Activated T-cell treated with anti-CD3 and anti-CD28 coated beads for 24 hours (primary cell): ENCODE measurements around the gene DIS3L2.
"Not testable (repeated sequence)": the region's sequence is repeated elsewhere in the genome, so short reads cannot be mapped to it uniquely, and the experiment has no call there.

Experiments
- DNase-seq: peaks from one replicate; pipeline ENCODE4 v3.0.0-alpha.2; 2020; ENCODE audit warnings: low read depth

The DIS3L2 gene

DNA sequence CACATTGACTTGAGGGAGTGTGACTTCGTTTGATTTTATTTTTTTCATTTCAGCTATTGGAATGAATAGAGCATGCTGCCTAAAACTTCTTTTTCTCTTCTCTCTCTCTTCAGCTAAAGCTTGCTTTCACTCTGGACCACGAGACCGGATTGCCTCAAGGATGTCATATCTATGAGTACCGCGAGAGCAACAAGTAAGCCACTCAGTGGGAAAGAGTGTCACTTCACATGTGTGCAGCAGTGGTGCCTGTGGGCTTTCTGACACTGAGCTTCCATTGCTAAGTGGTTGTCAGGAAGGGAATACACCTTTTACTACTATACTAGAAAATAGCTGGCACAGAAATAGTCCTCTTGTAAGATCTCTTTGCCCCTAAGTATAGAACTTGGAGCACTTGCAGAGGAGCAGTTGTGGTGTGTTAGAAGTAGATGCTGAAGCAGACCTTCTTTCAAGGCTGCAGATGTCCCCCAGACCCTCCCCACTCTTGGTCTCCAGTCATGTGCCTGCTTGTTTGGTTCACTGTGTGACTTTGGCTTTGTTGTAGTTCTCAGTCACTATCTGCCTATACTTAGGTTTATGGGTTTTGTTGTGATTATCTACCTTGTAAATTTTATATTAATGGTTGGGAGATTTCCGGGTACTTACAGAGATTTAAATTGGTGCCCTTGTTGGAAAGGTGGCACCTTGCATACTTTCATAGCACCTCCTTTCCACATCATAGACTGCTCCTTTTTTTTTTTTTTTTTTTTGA, 338.6 kb downstream of the DIS3L2 start:
- DNase-seq: no peak

DNA sequence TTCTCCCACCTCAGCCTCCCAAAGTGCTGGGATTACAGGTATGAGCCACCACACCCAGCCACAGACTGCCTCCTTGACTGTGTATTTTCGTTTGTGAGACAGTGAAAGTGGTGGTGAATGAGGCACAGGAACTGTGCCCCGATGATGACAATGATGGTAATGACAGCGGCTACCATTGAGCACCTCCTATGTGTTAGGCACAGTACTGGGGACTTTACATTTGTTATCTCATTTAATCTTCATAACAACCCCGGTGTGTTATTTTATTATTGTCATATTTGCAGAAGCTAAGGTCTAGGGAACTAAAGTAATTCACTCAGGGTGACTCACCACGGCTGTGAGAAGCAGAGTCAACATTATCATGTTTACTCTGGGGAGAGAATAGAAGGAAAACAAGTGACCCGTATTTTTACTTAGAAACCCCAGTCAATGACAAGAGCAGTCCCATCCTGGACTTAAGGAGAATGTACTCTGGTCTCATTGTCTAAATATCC, 339.4 kb downstream of the DIS3L2 start:
- DNase-seq: no peak

DNA sequence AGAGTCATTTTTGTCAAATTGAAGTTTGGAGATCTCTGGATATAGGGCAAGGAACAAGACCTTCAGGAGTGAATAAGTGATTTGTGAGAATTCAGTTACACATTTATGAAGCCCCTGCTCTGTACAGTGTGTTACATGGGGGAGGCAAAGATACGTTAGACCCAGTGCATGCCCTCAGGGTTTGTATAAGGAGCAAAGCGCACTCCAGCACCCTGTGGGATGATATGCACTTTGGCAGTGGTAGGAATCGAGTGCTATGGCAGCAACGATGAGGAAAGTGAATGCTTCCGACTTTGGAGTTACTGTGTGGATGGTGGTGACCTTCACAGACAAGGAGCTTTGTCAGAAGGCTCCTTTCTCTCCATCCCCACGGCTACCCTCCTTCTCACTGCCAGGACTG, 342.7 kb downstream of the DIS3L2 start:
- DNase-seq: no peak

DNA sequence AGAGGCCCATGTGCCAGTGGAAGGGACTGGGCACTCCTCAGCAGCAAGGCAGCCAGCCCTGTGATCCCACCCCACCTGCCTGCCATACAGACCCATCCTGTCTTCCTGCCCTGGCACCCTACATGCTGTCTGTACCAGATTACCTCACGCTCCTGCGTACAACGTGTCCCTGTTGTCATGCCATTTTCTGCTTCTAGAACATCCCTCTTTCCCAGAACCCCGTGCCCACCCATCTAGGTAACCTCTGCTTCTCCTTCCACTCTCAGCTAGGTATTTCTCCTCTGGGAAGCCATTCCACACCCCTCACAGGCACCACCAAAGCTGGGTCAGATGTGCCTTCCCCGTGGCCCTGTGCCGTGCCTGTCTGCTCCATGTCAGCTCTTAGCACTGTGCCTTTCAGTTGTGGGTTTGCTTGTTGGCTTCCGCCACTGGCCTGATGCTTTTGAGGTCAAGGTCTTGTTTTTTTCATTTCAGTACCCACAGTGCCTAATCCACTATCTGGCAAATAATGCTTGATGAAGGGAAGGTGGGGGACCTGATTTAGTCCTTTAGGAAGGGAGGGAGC, 345.3 kb downstream of the DIS3L2 start:
- DNase-seq: no peak

DNA sequence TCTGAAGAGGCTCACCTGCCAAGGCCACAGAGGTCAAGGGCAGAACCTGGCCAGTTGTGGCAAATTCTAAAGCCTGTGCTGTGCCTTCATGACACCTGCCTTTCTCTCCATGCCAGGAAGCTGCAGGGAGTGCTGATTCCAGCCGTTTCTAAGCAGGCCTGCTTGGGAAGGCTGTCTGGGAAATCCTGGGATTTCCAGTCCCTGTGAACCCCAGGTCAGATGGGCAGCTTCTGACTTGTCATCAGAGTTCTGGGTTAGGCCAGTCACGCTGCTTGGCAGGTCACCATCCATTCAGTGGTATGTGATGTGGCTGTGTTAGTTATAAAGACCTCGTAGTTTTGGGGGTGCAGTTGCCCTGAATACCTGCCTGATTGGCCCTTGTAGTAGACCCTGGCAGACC, 346.3 kb downstream of the DIS3L2 start:
- no peak for DNase-seq

DNA sequence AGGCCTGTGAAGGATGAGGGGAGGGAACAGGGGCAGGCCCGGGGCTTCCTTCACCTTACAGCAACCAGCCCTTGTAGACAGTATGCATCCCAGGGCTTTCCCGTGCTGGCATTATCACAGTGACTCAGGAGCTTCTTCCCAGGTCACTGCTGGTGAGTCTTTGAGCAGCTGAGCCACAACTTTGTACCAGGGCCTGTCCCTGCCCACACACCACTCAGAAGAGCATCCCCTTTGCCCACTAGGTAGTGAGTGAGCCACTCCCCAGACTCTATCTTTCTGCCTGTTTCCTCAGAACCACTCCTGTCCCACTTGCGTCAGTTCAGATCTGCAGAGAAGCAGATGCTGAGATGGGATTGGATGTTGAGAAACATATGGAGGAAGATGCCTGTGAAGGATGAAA, 347.5 kb downstream of the DIS3L2 start:
- no peak for DNase-seq

DNA sequence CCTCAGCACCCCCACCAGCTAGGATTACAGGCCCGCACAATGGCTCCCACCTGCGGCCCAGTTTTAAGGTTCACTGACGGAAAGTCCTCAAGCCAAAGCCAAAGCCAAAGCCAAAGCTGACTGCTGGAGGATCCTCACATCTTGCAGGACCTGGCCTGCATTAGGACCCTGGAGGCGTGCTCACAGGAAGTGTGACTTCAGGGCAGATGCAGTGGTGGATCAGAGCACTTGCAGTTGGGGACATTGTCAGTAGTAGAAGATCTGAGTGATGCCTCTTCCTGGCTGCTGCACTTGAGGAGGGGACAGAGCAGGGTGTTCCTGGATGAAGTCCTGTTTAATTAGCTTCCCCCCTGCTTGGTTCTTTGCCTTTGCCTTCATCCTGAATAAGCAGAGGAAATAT, 348.1 kb downstream of the DIS3L2 start:
- DNase-seq: no peak

DNA sequence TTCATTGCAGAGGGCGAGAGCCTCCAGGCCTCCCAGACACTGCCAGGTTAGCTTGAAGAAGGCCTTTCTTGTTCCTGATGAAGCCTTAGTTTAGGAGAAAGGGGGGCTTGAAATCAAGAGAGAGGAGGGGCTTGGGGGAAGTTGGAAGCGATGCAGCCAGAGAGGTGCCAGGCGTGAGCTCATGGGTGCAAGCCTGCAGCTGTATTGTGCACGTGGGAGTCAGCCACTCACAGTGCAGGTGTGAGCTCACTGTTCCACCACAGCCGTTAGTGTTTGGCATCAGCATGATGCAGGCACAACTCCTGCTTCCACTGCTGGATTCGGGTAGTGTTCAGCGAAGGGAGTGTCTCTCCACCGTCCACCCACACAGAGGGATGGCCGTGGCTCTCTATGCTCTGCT, 348.6 kb downstream of the DIS3L2 start:
- DNase-seq: peak; percentile 22

DNA sequence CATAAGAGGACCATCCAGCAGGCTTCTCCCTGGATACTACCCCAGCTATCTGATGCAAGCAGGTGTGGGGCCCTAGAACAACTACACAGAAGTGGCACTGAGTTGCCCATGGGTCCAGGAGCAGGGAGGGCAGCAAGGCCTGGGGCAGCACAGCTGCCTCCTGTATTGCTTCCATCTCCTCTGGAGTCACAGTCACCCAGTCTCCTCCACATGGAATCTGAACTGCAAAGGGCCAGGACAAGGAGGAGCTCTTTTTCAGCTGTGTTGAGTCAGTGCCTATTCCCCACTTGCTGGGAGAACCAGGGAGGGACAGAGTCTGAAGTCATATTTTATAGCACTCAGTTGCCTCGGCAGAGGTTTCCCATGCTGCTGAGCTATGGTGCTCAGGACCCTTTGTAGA, 349.2 kb downstream of the DIS3L2 start:
- no peak for DNase-seq

DNA sequence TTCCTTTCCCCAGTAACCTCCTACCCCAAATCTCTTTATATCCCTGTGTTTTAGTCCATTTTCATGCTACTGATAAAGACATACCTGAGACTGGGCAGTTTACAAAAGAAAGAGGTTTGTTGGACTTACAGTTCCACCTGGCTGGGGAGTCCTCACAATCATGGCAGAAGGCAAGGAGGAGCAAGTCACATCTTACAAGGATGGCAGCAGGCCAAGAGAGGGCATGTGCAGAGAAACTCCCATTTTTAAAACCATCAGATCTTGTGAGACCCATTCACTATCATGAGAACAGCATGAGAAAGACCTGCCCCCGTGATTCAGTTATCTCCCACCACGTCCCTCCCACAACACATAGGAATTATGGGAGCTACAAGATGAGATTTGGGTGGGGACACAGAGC, 352.1 kb downstream of the DIS3L2 start:
- DNase-seq: not testable (repeated sequence)

DNA sequence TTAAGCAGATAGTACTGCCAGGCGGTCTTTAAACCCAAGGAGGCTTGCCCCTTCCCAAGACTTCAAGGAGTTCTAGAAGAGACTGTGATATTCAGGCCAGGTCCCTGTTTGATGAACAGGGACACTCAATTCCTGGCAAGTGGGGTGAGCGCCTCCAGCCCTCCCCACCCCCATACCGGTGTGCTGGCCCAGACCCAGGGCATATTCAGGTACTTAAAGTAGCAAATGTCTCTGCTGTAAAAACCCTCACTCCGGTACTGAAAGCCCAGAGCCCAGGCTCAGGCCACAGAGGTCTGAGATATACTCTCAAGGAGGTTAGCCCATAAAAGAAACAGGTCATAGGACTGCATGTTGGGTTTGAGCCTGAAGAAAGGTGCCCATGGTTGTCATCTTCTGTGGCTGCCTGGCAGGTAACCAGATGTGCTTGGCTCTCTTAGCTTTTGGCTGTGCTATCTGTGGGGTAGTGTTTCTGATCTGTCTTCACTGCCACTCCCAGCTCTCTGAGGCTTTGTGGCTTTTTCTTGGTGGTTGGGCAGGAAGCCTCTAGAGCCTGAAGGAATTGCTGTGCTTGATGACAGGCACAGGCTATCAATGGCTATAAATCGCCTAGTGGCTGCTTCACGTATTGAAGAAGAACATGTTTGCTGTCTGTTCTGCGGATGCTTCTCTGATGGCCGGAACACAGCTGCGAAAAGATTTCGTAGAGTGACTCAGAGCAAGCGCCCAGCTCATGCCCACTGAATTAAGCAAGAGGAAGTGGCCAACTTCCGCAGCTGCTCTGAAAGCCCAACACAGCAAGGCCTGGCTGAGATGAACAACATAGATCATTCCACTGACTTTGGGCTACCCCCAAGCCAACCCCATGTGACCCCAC, 353.8 kb downstream of the DIS3L2 start:
- DNase-seq: peak; percentile 54

DNA sequence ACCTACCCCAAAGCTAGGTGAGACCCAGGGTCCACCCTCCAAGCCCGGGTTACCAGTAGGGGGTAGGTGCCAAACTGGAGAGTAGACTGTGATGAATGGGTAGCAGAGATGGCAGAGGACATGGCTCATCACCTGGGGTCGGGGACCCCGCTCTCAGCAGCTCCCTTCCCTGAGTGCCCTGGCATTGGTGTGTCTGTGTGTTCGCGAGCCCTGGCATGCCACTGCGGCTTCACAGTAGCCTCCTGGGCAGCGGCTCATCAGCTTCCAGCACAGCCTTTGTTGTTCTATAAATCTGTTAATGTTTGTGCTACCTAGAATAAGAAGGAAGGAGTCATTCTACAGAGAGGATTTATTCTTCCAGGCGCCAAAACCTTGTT, 354.4 kb downstream of the DIS3L2 start:
- DNase-seq: no peak

DNA sequence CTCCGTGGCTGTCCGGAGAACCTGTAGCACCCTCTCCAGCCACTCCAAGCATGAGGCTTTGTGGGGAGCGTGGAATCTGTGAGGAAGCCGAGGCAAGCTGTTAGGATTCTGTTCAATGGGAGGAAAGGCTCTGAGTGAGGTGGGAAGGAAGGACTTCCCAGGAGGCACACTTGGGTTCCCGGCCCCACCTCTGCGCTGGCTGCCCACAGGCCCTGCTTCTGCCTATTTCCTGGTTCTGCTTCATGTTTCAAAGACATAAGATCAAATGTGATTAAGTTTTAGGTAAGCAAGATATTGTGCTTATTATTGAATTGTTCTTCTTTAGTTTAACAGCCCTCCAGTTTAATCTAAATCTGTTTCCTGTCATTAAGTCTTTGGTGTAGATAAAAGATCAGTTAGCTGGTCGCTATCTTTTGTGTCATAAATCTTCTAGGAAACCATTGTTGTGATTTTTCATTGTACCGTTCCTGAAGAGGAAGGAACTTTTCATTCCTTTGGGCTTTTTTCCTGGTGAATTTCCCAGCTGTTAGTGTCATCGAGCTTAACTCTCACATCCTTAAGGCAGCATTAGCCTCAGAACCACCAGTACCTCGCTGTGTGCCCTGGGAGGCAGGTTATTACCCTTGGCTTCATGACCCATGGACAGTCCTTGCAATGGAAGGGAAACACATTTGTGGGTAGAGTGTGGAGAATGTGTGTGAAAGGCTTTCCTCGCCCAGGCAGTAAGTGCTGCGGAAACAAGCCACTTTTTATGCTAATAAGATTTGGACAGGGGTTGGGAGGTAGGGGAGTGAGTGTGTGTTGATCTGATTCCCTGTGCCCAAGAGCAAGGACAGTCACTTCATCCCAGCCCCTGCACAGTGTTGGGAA, 355.2 kb downstream of the DIS3L2 start:
- DNase-seq: no peak

DNA sequence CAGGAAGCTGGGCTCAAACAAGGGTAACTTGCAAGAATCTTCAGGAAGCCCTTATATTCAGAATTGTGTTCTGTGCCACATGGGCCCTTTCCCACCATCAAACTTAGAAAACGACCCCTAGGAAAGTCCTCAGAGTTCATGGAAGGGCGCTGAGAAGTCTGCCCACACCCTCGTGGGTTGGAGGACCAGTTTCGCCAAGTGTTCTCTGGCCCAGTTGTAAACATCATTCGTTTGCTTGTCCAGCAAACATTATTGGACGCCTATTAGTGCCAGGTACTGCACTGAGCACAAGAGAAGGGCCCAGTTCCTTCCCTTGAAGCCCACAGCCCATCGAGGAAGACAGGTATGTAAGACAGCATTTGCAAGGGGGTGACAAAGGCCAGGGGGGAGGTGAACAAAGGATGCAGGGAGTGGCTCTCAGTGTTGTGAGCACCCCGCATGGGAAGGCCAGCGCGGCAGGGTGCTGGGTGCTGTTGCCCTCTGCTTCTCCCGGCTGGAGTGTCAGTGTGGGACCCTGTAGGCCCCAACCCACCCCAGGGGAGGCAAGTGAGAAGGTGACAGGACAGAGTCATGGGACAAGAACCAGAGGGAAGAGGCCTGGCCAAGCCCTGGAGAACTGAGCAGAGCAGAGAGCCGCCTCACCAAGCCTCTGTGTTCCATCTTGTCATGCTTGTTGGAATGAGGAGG, 356.8 kb downstream of the DIS3L2 start:
- DNase-seq: no peak

DNA sequence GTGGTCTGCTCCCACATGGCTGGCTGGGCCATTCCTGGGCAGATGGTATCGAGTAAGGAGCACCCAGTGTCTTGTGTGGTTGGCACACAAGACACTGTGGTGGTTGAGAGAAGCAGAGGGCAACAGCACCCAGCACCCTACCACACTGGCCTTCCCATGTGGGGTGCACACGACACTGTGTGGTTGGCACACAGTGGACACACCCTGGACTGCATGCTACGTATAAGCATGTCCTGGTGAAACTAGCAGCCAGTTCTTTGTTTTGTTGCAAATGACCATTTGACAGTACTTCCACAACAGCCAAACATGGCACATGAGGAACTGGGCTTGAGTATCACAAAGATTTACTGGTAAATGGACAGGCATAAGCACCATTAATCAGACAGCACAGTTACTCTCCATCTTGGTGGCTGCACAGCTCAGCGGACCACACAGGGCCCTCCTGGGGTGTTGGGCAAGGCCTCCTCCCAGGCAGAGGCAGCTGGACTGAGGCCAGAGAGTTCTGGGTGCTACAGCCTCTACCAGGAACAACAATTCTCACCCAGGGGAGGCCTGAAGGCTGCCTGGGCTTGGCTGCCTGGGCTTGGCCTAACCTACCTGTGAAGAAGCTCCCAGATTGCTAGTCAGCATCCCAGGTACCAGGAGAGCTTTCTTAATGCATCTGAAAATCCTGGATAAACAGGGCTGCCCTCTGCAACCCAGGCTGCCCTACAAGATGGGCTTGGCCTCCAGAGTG, 357.7 kb downstream of the DIS3L2 start:
- no peak for DNase-seq

DNA sequence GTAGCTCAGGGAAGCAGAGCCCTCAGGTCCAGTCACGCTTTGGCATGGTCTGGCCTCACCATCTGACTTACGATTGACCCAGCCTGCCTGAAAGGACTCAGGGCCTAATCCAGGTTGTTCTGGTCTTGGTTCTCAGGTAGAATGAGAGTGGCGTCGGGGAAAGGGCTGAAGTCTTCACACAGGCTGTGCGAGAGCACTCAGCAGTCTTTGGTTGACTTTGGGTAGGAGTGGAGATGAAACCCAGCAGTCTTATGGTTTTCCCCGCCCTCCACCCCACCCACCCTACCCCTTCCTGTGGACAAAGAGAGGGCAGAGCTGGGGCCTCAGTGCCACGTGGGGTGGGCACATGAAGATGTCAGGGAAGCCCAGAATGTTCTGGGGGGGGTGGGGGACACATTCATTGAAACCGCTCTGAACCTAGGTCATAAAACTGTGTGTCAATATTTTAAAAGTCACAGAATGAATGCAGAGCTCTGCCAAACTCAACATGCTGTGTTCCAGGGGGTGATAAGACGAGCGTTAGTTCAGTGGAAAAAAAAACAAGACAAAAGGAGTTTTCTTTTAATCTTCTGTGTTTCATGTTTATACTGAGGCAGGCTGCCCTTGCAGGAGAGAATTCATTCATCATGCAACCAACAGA, 358.4 kb downstream of the DIS3L2 start:
- no peak for DNase-seq

DNA sequence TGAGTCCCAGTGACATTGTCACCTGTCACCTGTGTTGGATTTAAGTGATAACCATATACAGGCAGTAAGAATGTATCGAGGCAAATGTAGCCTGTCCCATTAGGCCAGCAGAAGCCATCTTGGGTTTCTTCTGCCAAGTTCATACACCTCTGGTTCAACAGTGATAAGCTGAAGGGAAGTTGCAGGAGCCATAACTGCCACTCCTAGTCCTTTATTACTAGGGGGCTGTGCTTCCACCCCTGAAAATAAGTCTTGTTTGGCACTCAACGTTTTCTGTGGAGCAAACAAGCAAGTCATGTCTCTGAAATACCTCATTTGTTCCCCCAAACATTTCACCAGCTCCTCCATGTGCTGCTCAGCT, 358.9 kb downstream of the DIS3L2 start:
- no peak for DNase-seq

DNA sequence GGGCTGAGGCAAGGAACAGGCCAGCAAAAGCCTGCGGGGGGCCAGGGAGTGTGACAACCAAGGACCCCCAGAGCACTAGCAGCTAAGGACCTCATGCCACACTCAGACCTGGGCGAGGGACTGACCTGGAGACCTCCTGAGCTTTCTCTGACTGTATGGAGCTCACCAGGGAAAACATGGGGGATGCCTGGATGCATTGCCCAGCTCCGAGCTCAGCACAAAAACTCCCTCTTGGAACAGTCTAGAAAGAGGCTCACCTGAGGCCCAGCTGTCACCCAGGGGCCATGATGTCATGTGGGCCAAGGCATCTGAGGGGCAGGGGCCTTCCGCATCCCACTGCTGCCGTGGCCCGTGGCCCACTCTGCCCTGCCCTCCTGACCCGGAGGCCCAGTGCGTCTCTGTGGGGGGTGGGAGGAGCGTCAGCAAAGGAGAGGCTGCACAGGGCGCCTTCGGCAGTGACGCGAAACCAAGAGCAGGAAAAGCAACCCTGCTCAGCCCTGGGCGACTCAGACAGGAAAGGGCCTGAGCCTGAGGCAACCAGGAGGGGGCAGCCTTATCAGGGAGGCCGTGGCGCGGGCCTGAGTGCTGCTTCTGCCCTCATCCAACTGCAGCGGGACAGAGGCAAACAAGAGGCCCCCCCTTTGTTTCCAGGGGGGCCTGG, 359.8 kb downstream of the DIS3L2 start:
- DNase-seq: peak; percentile 38

DNA sequence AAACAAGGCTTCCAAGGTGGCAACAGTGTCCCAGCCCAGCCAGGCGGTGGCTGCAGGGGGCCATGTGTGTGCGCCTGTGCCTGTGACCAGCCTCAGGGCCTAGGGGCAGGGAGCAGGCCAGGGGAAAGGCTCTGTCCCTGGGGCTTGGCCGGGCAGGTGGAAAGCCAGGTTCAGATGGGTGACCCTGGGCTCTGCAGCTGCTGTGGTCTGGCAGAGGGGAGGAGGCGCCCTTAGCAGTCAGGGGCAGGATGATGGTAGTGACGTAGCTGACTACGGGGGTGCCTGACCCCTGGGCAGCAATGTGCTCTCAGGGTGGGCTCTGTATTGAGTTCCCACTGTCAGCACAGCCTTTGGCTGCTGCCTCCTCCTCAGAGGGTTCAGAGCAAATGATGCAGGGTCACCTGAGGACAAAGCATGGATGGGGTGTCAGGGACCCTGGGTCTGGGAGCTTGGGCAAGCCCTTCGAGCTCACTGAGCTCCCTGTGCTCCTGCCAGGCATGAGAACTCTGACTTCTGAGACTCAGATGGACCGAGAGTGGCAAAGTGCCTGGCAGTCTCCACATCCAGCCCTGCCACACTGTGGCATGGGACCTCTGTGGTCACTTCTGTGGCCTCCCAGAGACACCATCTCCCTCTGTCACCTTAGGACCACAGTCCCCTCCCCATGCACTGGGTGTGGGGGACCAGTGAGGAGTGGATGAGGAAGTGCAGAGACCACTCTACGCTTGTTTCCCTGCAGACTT, 360.5 kb downstream of the DIS3L2 start:
- no peak for DNase-seq
